PC-3 (cell line): Measurements from ENCODE around the gene ECD. TPM values are rescaled to one million over a fixed set of nuclear protein-coding genes. Genes with fewer than 3 reads are reported as not detected.

ENCODE experiments used
- ATAC-seq: fragments of 200-7000 bp; cut with Tn5 transposase; 2 replicates; pipeline ENCODE4 v1.9.1; 2020; ENCODE audit warnings: mild to moderate bottlenecking, moderate library complexity
- BruUV-seq: library from RNA; stranded (reverse); fragments of 400-500 nt; replicated peaks from 2 replicates; lab custom pipeline; 2021; lab: Mats Ljungman, UMichigan
- CTCF ChIA-PET: fragments of 300-600 bp; sonication (Branson Sonifier 250); formaldehyde crosslinking; loops from one replicate; lab custom pipeline; 2022; ENCODE audit warnings: antibody characterized with exemption; lab: Charles Lee
- POLR2A ChIA-PET: fragments of 300-600 bp; sonication (Branson Sonifier 250); formaldehyde crosslinking; loops from one replicate; lab custom pipeline; 2022; ENCODE audit warnings: antibody characterized with exemption; ENCODE audit not compliant: unreplicated experiment; lab: Charles Lee
- DNase-seq: peaks from one replicate; pipeline ENCODE4 v3.0.0-alpha.2; 2015
- H2AFZ ChIP-seq: fragments of 300-600 bp; sonication (generic); 2 replicates; pipeline ENCODE4 v1.6.0; 2016; ENCODE audit warnings: antibody characterized with exemption, low read length
- H3F3A ChIP-seq: fragments of 300-600 bp; sonication (generic); one replicate; pipeline ENCODE4 v1.6.0; 2017; ENCODE audit warnings: antibody characterized with exemption, low read length, control low read depth, mild to moderate bottlenecking; ENCODE audit not compliant: unreplicated experiment
- H3K27ac ChIP-seq: fragments of 300-600 bp; sonication (generic); 2 replicates; pipeline ENCODE4 v1.5.1; 2016; ENCODE audit warnings: mild to moderate bottlenecking, low read length
- H3K27me3 ChIP-seq: fragments of 300-600 bp; sonication (generic); 2 replicates; pipeline ENCODE4 v1.6.1; 2016; ENCODE audit warnings: low read length, mixed read lengths
- H3K36me3 ChIP-seq: fragments of 300-600 bp; sonication (generic); 2 replicates; pipeline ENCODE4 v1.6.1; 2016; ENCODE audit warnings: low read depth, mixed run types, low read length, mixed read lengths
- H3K4me1 ChIP-seq: fragments of 300-600 bp; sonication (generic); 2 replicates; pipeline ENCODE4 v1.5.1; 2016; ENCODE audit warnings: low read length; ENCODE audit not compliant: insufficient read depth
- H3K4me2 ChIP-seq: fragments of 300-600 bp; sonication (generic); 2 replicates; pipeline ENCODE4 v1.6.0; 2016; ENCODE audit warnings: low read length
- H3K4me3 ChIP-seq: fragments of 300-600 bp; sonication (generic); 2 replicates; pipeline ENCODE4 v1.5.1; 2016; ENCODE audit warnings: mild to moderate bottlenecking, low read length, mixed read lengths
- H3K79me2 ChIP-seq: fragments of 300-600 bp; sonication (generic); 2 replicates; pipeline ENCODE4 v1.6.1; 2017; ENCODE audit warnings: low read length, mixed read lengths
- H3K9ac ChIP-seq: fragments of 300-600 bp; sonication (generic); 2 replicates; pipeline ENCODE4 v1.6.0; 2016; ENCODE audit warnings: mild to moderate bottlenecking, low read length
- H3K9me2 ChIP-seq: fragments of 300-600 bp; sonication (generic); replicated peaks from 2 replicates; pipeline ENCODE4 v1.6.1; 2016; ENCODE audit warnings: mixed run types, low read length, mixed read lengths
- H3K9me3 ChIP-seq: fragments of 300-600 bp; sonication (generic); 2 replicates; pipeline ENCODE4 v1.6.1; 2016; ENCODE audit warnings: low read length, mixed read lengths
- H4K20me1 ChIP-seq: fragments of 300-600 bp; sonication (generic); 2 replicates; pipeline ENCODE4 v1.6.1; 2016; ENCODE audit warnings: low read length, mixed read lengths
- EZH2 ChIP-seq: fragments of 300-600 bp; sonication (generic); IDR thresholded peaks from one replicate; pipeline ENCODE4 v1.6.1; 2017; ENCODE audit warnings: antibody characterized with exemption, mild to moderate bottlenecking, low read length; ENCODE audit not compliant: unreplicated experiment
- EZH2phosphoT487 ChIP-seq: fragments of 300-600 bp; sonication (generic); IDR thresholded peaks from 2 replicates; pipeline ENCODE4 v1.6.1; 2018; ENCODE audit warnings: mild to moderate bottlenecking, antibody characterized with exemption, low read length, borderline replicate concordance
- intact Hi-C: fragments of 100-400 bp; cut with micrococcal nuclease; formaldehyde crosslinking; loops from 2 replicates; pipeline ENCODE4 v1.9.0; 2023
- total RNA-seq: library from RNA; depleted of rRNA; stranded (reverse); fragments of >200 nt; gene quantifications from 2 replicates; pipeline ENCODE4 v1.2.3, GENCODE V29; 2014
- TF ChIP-seq, protein P1 (sequence below): fragments of 300-600 bp; sonication (generic); conservative IDR thresholded peaks from 2 replicates; pipeline ENCODE4 v1.5.1; 2017; ENCODE audit warnings: antibody characterized with exemption, low read depth, mild to moderate bottlenecking, low read length

The ECD gene
- total RNA-seq, 1 experiment from 2014 or later: 108 TPM

GRCh38 chr10:73136627-73137026 lies 31.2 kb downstream of the ECD start:
- BruUV-seq: no TSS peak
- ChIA-PET CTCF (no interaction called here), POLR2A (no interaction called here)
- H3K9me2 ChIP-seq: no peaks in the 10 kb centered on the region
- H2AFZ ChIP-seq: no peak overlapping the region
- no peak overlapping the region for H3K9ac ChIP-seq
- H3K4me2 ChIP-seq: no peak overlapping the region
- H3F3A ChIP-seq: peaks cover 11% of the 10 kb centered on the region
- peaks cover 76% of the 10 kb centered on the region for H3K36me3 ChIP-seq
- intact Hi-C loops: no loop called here
- H3K27me3 ChIP-seq: no peaks in the 10 kb centered on the region
- H4K20me1 ChIP-seq: peaks cover 10% of the 10 kb centered on the region
- no peak overlapping the region for H3K4me3 ChIP-seq
- H3K27ac ChIP-seq: no peak overlapping the region
- peak; percentile 76 for DNase-seq
- H3K4me1 ChIP-seq: peaks cover 15% of the 10 kb centered on the region
- TF ChIP-seq EZH2phosphoT487 (no peak), EZH2 (no peak)
- TF ChIP-seq, protein P1, sequence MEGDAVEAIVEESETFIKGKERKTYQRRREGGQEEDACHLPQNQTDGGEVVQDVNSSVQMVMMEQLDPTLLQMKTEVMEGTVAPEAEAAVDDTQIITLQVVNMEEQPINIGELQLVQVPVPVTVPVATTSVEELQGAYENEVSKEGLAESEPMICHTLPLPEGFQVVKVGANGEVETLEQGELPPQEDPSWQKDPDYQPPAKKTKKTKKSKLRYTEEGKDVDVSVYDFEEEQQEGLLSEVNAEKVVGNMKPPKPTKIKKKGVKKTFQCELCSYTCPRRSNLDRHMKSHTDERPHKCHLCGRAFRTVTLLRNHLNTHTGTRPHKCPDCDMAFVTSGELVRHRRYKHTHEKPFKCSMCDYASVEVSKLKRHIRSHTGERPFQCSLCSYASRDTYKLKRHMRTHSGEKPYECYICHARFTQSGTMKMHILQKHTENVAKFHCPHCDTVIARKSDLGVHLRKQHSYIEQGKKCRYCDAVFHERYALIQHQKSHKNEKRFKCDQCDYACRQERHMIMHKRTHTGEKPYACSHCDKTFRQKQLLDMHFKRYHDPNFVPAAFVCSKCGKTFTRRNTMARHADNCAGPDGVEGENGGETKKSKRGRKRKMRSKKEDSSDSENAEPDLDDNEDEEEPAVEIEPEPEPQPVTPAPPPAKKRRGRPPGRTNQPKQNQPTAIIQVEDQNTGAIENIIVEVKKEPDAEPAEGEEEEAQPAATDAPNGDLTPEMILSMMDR: no peak
- no peaks in the 10 kb centered on the region for H3K9me3 ChIP-seq
- no peaks in the 10 kb centered on the region for H3K79me2 ChIP-seq
- ATAC-seq: peak; percentile 66

GRCh38 chr10:73134727-73135126 lies 33.1 kb downstream of the ECD start:
- H3K36me3 ChIP-seq: peaks cover 70% of the 10 kb centered on the region
- BruUV-seq: no TSS peak
- H3K27ac ChIP-seq: no peak overlapping the region
- peaks cover 28% of the 10 kb centered on the region for H3K4me1 ChIP-seq
- ChIA-PET CTCF (interaction anchor here (1.2 kb wide), 1 partner anchor 38 kb away, joined by 7 read pairs; the partner anchor contains the start of gene P4HA1), POLR2A (interaction anchor here (0.6 kb wide), 1 partner anchor 52 kb away, joined by 6 read pairs; no protein-coding TSS in a partner anchor)
- no peaks in the 10 kb centered on the region for H3K9me3 ChIP-seq
- H3K9ac ChIP-seq: no peak overlapping the region
- no peak overlapping the region for H3K4me2 ChIP-seq
- DNase-seq (no peak), ATAC-seq (no peak)
- intact Hi-C loops: no loop called here
- peaks cover 21% of the 10 kb centered on the region for H3F3A ChIP-seq
- no peaks in the 10 kb centered on the region for H3K27me3 ChIP-seq
- no peaks in the 10 kb centered on the region for H3K9me2 ChIP-seq
- no peak overlapping the region for H2AFZ ChIP-seq
- H3K4me3 ChIP-seq: no peak overlapping the region
- 0 out of 2 replicates have a peak, but pooled peaks cover 4% of the 10 kb centered on the region for H3K79me2 ChIP-seq
- peaks cover 18% of the 10 kb centered on the region for H4K20me1 ChIP-seq
- TF ChIP-seq, protein P1: no peak
- TF ChIP-seq EZH2phosphoT487 (no peak), EZH2 (no peak)
